Neural cell (in vitro differentiated cells): ENCODE data around the gene PLAGL1.

Experiments used
- CTCF ChIP-seq: fragments of 450-650 bp; IDR thresholded peaks from 2 replicates; pipeline ENCODE4 v1.5.1; 2014; ENCODE audit warnings: antibody characterized with exemption, mild to moderate bottlenecking, moderate library complexity; ENCODE audit not compliant: poor library complexity, severe bottlenecking
- EZH2 ChIP-seq: fragments of 200-600, 300-800 bp; shearing (Covaris generic), sonication (generic); IDR thresholded peaks from 2 replicates; pipeline ENCODE4 v1.6.1; 2014; ENCODE audit warnings: antibody characterized with exemption, low read length, borderline replicate concordance, mild to moderate bottlenecking; ENCODE audit not compliant: insufficient read depth, poor library complexity, severe bottlenecking

GRCh38 chr6:144049386-144049785, 41.3 kb upstream of the PLAGL1 start:
- TF ChIP-seq EZH2 (no peak), CTCF (no peak)
